Activated gamma-delta T cell (primary cell): ENCODE data around the gene KDM4E.
A peak's percentile ranks its signal among the peaks of the same experiment; 100 is the strongest.

Experiments
- DNase-seq: peaks from one replicate; lab custom pipeline; 2025; lab: John Stamatoyannopoulos, UW

Gene KDM4E

GRCh38 chr11:95050595-95051202 lies 25.6 kb downstream of the KDM4E start:
- no peak for DNase-seq

GRCh38 chr11:95054356-95054755 lies 29.3 kb downstream of the KDM4E start:
- no peak for DNase-seq

- DNase-seq: no peak
These were observed 30.3 kb downstream of the KDM4E start for GRCh38 chr11:95055283-95055897.

- DNase-seq: no peak
These were observed 32.9 kb downstream of the KDM4E start for GRCh38 chr11:95057959-95058358.

GRCh38 chr11:95058621-95059020 lies 33.6 kb downstream of the KDM4E start:
- no peak for DNase-seq

- no peak for DNase-seq
These were observed 34.0 kb downstream of the KDM4E start for GRCh38 chr11:95059046-95059445.

GRCh38 chr11:95065336-95065735 lies 40.3 kb downstream of the KDM4E start:
- no peak for DNase-seq

- no peak for DNase-seq
These were observed 41.6 kb downstream of the KDM4E start, which contains the start of gene SRSF8 for GRCh38 chr11:95066716-95067038. Gene SRSF8 (plus strand): TSS chr11:95066919. CDS start chr11:95067227, 308 bp downstream.

- DNase-seq: peak; percentile 63
These were observed 42.2 kb downstream of the KDM4E start for GRCh38 chr11:95067039-95067840.

- DNase-seq: no peak
These were observed 42.8 kb downstream of the KDM4E start for GRCh38 chr11:95067841-95068219.

GRCh38 chr11:95068549-95068948 lies 43.5 kb downstream of the KDM4E start:
- DNase-seq: no peak

GRCh38 chr11:95070471-95070870 lies 45.4 kb downstream of the KDM4E start:
- DNase-seq: no peak

- DNase-seq: no peak
These were observed 47.9 kb downstream of the KDM4E start for GRCh38 chr11:95072948-95073347.

GRCh38 chr11:95074792-95075563 lies 49.9 kb downstream of the KDM4E start:
- no peak for DNase-seq

- no peak for DNase-seq
These were observed 51.4 kb downstream of the KDM4E start for GRCh38 chr11:95076416-95076815.

GRCh38 chr11:95076981-95077380 lies 51.9 kb downstream of the KDM4E start:
- no peak for DNase-seq
